Epithelial cell of prostate (primary cell): ENCODE data around the gene LCN10.
"Not testable (repeated sequence)": the region's sequence is repeated elsewhere in the genome, so short reads cannot be mapped to it uniquely, and the experiment has no call there.

Source experiments
- DNase-seq: peaks from one replicate; pipeline ENCODE4 v3.0.0-alpha.2; 2011; ENCODE audit warnings: low read depth, low spot score
- H3K27ac ChIP-seq: fragments of 450-650 bp; 2 replicates; pipeline ENCODE4 v1.5.1; 2017; ENCODE audit warnings: mild to moderate bottlenecking

The LCN10 gene

DNA sequence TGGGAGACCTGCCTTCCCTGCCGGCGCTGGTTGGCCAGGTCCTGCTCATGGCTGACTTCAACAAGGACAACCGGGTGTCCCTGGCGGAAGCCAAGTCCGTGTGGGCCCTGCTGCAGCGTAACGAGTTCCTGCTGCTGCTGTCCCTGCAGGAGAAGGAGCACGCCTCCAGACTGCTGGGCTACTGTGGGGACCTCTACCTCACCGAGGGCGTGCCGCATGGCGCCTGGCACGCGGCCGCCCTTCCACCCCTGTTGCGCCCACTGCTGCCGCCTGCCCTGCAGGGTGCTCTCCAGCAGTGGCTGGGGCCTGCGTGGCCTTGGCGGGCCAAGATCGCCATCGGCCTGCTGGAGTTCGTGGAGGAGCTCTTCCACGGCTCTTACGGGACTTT is 19.8 kb downstream of the LCN10 start:
- no peak overlapping the region for H3K27ac ChIP-seq
- DNase-seq = no peak

DNA sequence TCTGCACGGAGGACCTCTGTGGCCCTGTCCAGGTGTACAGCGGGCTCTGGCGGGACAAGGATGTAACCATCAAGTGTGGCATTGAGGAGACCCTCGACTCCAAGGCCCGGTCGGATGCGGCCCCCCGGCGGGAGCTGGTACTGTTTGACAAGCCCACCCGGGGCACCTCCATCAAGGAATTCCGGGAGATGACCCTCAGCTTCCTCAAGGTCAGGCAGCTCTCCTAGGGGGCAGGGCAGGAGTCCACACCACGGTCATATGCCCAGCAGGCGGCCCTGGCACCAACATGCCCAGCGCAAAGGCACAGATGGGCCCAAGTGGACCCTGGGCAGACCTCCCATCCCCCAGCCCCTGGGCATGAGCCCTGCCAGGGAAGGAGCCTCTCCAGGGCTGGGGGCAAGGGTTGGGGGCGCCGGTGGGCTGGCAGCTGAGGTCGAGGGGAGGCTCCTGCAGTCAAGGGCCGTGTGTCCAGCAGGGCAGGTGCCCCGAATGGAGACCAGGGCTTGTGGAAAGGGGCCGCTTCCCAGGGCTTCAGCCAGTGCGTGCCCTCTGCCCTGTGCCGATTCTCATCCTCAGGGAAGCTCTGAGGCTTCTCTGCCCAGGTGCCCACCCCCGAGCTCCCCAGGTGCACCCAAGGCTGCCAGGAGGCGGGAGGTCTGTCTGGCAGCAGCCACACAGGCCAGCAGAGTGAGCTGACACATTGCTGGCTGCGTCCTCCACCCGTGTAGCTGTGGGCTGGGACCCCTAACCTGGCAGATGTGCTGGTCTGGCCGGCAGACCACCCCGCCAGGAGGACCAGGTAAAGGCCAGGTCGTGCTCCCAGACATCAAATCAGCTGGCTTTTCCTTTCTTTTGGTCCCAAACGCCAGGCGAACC is 20.4 kb downstream of the LCN10 start:
- H3K27ac ChIP-seq = no peak overlapping the region
- DNase-seq = no peak

DNA sequence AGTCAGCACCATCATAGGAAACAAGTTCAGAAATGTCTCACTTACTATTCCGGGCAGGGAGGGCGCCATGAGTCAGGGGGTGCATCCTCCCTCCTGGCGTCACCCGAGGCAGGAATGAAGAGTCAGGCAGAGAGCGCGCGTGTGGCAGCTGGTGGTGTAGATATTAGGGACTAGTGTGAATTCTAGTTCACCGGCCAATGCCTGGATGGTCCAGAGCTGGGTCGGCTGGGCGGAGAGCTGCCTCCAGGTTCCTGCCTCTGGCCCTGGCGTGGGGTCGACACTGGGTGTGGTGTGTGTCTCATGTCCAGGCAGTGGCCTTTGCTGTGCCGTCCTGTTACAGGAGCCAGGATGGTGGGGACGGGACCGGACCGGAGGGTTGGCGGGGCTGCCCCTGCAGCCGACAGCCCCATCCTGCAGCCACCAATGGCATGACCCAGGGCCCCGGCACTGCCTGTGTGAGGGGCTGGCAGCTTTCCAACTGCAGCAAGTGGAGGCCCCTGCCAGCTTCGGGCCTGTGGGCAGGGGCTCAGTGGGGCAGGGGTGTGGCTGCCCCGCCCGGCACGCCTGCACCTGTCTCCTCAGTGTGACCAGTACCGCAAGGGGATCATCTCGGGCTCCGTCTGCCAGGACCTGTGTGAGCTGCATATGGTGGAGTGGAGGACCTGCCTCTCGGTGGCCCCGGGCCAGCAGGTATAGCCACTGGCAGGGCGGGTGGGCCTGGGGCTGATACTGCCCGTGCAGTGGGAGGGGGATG is 21.2 kb downstream of the LCN10 start:
- DNase-seq = peak; percentile 54
- H3K27ac ChIP-seq = peak overlapping the region; percentile 17

DNA sequence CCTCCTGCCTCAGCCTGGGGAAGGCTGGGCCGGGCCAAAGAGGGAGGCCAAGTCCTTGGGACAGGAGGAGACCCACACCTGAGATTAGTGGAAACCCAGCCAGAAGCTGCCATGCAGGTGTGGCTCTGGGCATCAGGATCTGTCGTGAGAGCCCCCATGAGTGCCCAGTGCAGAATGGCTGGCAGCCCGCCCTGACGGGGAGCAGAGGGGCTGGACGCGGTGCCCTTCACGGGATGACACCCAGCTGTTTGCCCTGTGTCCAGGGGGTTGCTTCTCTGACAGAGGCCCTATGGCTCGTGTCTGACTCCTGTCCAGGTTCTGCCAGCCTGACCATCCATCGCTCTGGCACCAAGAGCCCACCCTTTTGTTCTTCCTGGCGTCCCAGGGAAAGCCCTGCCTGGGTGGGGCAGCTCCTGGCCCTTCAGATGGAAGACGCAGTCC is 21.8 kb downstream of the LCN10 start:
- H3K27ac ChIP-seq = peak overlapping the region; percentile 17
- DNase-seq = no peak

DNA sequence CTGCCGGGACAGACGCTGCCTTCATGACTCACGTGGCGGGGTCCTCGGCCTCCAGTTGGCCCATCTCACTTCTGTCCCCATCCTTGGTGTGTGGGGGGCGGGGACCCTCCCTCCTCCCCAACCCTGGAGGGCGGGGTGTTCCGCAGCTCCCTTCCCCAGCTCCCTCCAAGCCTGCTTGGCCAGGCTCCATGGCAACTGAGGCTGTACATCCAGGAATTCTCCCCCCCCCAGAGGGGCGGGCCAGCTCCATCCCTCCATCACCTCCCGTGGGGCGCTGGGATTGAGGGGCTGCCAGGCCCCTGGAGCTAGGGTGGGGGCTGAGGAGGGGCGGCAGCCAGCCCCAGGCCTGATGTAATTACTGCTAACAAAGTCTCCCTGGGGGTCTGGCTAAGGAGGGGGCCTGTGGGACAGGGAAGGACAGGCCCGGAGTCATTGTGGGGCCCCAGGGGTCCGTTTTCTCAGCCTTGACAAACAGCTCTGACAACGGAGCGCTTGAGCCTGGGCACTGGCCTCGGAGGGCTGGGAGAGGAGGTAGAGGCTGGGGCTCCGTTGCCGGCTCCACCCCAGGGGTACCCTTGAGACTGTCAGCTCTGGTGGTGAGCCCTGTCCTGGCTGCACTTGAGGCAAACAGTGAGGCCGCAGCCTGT is 22.4 kb downstream of the LCN10 start:
- H3K27ac ChIP-seq = no peak overlapping the region
- no peak for DNase-seq

DNA sequence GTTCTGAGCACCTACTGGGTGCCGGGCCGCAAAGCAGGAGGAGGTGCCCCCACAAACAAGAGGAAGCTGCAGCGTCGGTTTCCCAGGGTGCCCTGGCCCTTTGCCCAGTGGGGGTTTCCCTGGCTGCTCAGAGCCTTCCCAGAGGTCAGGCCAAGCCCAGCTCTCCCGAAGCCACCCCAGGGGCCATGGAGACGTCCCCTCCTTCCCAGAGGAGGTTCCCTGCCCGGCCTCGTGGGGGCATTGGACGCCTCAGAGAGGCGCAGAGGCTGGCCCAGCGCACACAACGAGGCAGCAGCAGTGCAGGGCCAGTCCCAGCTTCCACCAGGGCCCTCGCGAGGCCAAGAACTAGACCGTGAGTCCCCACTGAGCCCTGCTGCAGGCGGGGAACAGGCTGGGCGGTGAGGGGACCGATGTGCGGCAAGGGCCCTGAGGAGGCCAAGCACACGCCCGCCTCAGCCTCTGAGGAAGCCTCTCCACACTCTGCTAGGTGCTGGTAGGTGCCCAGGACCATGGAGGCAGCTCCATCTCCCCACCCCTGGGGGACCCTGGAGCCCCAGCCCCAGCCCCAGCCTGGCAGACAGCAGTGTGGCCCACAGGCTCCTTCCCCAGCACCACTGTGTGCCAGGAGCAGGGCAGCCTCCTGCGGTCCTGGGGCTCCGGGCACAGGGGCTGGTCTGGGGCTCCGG is 23.4 kb downstream of the LCN10 start:
- DNase-seq = no peak
- no peak overlapping the region for H3K27ac ChIP-seq

DNA sequence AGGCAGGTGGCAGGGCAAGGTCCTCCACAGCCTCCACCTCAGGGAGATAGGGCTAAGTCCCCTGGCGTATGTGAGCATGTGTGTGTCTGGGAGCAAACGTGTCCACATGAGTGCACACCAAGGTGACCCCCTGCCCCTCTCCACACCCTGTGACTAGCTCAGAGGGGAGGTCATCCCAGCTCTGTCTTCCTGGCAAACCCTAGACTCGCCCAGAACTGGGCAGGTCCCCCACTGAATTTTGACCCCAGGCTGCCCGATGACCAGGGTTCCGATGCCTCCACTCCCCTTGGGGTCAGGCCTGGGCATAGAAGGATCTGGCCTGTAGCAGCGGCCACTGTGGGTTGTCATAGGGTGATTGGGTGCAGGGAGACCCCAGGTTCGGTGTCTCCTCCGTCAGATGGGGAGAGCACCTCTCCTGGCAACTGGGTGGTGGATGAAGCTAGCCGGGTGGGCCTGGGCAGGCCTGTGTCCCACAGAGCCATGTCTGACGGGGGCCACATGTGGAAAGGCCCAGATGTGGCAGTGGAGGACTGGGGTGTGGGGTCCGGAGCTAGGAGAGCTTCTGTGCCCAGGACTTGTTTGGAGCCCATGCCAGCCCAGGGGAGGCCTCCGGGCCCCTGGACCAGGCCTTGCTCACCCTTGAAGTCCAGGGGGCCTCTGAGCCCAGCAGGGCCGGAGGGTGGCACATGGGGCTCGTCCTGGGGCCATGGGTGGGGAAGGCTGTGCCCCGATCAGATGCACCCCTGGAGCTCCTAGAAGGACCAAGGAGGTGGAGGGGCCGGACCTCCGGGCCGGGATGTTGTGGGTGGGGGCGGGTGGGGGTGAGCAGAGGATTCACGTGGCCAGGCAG is 24.2 kb downstream of the LCN10 start:
- no peak for DNase-seq

DNA sequence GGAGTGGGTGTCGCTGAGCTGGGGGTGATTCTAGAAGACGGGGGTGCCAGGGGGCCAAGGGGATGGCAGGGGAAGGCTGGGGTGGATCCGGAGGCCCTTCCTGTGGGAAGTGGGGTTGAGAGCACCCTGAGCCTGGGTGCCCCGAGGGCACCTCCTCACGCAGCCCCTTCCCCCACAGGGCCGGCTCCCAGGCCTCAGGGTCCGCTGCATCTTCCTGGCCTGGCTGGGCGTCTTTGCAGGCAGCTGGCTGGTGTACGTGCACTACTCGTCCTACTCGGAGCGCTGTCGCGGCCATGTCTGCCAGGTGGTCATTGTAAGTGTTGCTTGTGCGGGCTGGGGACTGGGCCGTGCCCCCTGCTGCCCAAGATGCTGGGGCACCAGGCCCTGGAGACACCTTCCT is 25.3 kb downstream of the LCN10 start:
- H3K27ac ChIP-seq = no peak overlapping the region
- no peak for DNase-seq

More for the DNA sequence above, 24.2 kb downstream of the LCN10 start:
- no peak overlapping the region for H3K27ac ChIP-seq

DNA sequence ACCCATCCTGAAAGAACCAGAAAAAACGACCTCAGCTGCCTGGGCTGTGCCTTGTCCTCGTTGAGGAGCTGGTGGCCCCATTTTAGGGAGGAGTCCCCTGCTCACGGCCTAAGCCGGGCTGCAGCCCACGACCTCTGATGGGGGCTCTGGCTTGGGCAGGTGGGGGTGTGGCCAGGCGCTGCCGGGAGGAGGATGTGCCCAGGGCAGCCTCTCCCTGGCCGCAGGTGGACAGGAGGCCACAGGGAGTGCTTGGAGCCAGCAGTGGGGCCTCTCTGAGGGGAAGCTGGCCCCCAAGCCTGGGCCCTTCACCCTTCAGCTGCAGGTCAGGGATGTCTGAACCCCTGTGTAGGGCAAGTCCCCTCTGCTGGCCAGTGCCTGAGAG is 27.9 kb downstream of the LCN10 start:
- H3K27ac ChIP-seq = no peak overlapping the region

DNA sequence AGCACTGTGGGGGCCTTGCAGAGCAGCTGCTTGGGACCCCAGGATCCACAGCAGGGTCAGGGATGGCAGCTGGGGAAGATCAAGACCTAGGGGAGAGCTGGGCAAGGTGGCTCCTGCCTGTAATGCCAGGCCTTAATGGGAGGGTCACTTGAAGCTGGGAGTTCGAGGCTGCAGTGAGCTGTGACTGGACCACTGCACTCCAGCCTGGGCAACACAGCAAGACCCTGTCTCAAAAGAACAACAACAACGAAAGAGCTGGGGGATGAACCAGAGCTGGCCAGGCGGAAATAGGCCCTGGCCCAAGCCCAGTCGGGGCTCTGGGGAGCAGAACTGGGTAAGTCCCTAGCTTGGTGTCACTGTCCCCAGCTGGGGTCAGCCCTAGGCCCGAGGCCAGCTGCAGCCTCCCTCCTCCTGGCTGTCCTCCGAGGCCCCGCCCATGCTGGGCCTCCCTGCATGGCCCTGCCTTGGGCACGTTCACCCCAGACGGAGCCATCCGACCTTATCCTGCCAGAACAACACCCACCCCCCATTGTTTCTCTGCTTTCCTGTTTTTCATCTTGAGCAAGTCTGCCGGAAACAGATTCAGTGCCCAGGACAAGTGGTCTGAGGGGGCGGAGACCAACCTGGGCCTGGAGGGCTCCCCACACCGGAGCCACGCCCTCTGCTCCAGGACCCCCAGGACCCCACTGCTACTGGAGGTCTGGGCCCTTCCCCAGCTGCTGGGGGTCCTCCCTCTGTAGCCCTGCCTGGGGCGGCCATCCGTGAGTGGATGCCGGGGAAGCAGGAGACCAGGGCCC is 28.4 kb downstream of the LCN10 start:
- DNase-seq = no peak
- H3K27ac ChIP-seq = no peak overlapping the region

More for the DNA sequence above, 27.9 kb downstream of the LCN10 start:
- no peak for DNase-seq

DNA sequence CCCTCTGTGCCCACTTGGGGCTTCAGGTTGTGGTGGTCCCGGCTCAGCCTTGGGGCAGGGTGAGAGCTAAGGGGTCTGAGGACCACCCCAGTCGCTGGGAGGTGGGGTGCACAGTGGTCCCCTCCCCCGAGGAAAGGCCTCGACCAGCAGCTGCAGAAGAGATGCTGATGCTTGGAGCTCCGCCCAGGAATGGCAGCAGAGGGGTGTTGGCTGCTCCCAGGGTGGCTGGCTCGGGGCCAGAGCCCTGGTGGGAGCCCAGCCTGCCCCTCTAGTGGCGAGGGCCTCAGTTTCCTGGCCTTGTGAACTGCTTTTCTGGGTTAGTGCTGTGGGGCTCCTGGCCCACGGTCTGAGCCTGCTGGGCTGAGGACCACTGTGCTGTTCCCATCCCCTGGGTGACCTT is 29.2 kb downstream of the LCN10 start:
- no peak for DNase-seq
- H3K27ac ChIP-seq = no peak overlapping the region

DNA sequence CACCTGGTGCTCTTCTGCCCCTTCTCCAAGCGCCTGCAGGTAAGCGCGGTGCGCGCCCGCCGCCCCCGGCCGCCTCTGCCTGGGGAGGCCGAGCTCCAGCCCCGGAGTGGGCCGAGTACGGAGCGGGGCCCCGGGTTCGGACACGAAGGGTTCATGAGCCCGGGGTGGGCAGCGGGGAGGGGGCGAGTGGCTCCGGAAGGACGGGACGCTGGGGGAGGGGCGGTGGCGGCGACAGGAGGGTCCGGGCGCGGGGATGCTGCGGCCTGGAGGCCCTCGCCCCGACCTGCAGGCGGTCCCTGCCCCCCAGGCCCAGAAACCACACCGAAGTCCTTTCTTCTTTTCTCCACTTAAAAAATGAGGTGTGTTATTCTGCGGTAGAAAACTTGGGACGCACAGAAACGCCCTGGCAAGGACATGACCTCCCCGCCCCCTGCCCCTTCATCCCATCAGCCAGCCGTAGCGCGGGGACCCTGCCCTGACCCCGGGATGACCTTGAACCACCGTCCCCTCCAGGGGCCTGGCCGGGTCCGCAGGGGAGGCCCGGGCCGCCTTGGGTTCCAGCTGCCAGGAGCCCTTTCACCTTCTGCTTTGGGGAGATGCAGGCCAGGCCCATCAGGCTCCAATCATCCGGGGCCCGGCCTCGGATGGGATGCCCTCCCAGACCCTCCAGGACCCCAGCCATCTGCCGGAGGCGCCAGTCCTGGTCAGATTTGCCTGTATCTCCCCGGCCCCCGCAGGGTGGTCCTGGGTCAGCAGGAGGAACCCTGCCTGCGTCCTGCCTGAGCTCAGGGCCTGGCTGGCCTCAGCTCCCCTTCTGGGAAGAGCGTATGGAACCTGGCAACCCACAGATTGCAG is 29.8 kb downstream of the LCN10 start:
- no peak for DNase-seq
- H3K27ac ChIP-seq = no peak overlapping the region

DNA sequence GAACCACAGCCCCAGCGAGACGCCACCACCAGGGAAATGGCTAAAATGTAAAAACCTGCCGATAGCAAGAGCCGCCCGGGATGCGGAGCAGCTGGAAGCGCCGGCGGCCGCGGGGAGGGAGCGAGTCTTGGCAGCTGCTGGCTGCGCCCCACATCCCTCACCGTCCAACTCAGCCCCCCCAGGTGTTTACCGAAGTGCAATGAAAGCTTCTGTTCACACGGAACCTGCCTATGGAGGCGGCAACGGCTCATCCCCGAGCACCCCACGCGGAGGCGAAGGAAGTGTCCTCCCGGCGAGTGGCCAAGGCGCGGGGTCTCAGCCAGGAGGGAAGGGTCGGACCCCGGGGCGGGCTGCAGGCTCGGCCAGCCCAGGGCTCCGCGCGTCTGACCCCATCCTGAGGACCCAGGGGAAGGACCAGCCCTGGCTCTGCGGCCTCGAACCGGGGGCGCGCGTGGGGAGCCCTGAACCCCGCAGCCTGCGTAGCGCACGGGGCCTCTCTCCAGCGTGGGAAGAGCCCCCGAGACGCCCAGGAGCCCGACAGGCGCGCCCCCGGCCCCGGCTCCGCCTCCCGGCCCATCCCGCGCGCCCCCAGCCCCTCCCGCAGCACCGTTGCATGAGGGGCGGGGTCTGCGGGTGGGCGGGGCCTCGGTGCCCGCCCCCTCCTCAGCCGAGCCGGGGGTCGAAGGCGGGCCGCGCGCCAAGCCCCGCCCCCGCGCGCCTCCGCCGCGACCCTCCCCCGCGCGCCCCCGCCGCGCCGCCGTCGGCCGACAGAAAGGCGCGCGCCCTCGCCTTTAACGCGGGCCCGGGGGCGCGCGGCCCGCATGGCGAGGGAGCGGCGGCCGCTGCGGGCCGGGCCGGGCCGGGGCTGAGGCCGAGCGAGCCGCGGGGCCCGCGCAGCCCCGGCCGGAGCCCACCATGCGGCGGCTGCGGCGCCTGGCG is 30.7 kb downstream of the LCN10 start, which contains the start of gene DIPK1B:
Gene DIPK1B, plus strand, starts transcription at position 822 of the 939 bp plus-strand sequence. Its CDS starts 94 bp downstream, at position 916.
- DNase-seq = no peak
- no peak within 1 kb of the TSS for H3K27ac ChIP-seq

DNA sequence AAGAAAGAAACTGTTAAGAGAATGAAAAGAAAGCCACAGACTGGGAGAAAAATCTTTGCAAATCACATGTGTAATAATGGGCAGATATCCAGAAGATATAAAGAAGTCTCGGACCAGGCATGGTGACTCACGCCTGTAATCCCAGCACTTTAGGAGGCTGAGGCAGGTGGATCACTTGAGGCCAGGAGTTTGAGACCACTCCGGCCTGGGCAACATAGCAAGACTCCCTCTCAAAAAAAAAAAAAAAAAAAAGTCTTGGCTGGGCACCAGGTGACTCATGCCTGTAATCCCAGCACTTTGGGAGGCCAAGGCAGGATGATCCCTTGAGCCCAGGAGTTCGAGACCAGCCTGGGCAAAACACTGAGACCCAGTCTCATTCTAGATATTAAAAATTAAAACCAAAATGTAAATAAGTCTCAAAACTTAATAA is 31.5 kb downstream of the LCN10 start:
- H3K27ac ChIP-seq, DNase-seq: not testable (repeated sequence)

DNA sequence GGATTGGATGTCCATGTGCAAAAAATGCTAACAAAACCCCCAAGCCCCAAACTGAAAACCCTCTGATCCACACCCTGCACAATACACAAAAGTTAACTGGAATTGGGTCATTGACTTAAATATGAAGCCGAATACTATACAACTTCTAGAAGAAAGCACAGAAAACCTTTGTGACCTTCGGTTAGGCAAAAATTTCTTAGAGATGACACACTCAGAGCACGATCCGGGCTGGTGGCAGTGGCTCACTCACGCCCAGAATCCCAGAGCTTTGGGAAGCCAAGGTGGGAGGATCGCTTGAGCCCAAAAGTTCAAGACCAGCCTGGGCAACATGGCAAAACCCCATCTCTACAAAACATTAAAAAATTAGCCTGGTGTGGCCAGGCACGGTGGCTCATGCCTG is 32.2 kb downstream of the LCN10 start:
- DNase-seq = no peak
- H3K27ac ChIP-seq = no peak overlapping the region

DNA sequence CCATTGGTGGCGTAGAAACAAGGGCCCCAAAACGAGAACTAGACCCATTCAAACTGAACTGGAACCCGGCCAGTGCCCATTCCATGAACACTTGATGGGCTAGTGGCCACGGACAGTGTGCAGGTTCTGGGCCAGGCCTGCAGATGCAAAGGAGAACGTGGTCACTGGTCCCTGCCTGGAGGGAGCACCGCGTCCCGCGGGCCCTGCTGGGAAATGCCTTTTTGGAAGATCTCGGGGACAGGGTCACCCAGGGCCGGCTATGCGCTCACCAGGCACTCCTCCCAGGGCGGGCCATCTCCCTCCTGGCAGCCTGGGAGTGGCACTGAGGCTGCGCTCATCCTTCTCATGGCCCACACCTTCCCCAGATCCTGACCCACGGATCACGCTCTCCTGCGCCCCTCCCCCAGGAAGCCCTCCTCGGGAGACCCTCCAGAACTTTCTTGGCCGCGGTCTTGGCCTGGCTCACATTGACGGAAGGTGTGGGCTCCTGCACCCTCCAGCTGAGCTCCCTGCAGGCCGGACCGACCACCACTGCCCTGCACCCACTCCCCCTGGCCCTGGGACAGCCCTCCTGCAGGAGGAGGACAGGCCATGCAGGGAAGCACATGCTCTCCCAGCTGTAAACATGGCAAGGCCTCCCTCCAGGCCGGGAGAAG is 33.2 kb downstream of the LCN10 start:
- DNase-seq = no peak

More for the DNA sequence above, 33.2 kb downstream of the LCN10 start:
- H3K27ac ChIP-seq = no peak overlapping the region
